ENCODE data around the gene RAET1E. TPM values are rescaled to one million over a fixed set of nuclear protein-coding genes. Genes with fewer than 3 reads are reported as not detected.

Gene RAET1E
- total RNA-seq, 1 experiment from 2014 or later = not detected

- Histone ChIP-seq H2BK120ac (ENCODE audit: low read depth, low read length, poor library complexity, severe bottlenecking) (no peak overlapping the region), H2BK20ac (ENCODE audit: low read depth, low read length, poor library complexity, severe bottlenecking) (no peak overlapping the region), H3K79me2 (ENCODE audit: insufficient read depth, low read length) (no peaks in the 10 kb centered on the region), H2AK5ac (ENCODE audit: insufficient read length, low read length) (no peak overlapping the region), H2BK5ac (ENCODE audit: insufficient read length, low read length) (no peak overlapping the region), H2AFZ (ENCODE audit: low read length) (no peak overlapping the region), H2BK12ac (ENCODE audit: insufficient read length, low read depth, low read length) (no peak overlapping the region), H4K8ac (replicated peaks; ENCODE audit: insufficient read length, low read depth, low read length) (no peak overlapping the region), H3K9me3 (ENCODE audit: control insufficient read depth, low read depth, low read length) (no peaks in the 10 kb centered on the region), H3K56ac (ENCODE audit: insufficient read length, low read depth, low read length) (no peak overlapping the region), H3K4me2 (ENCODE audit: insufficient read depth, insufficient read length, low read length) (no peak overlapping the region), H4K5ac (ENCODE audit: insufficient read length, low read depth, low read length) (no peak overlapping the region), H3K27me3 (ENCODE audit: insufficient read depth, low read length) (no peaks in the 10 kb centered on the region), H4K20me1 (ENCODE audit: control insufficient read depth, insufficient read depth, insufficient read length) (no peaks in the 10 kb centered on the region), H3K18ac (ENCODE audit: insufficient read length, low read depth, low read length) (no peak overlapping the region), H3K4ac (ENCODE audit: low read depth, low read length) (no peak overlapping the region), H3K79me1 (ENCODE audit: insufficient read depth, low read depth, low read length, poor library complexity, severe bottlenecking) (no peaks in the 10 kb centered on the region), H3T11ph (ENCODE audit: low read length) (no peak overlapping the region), H3K14ac (ENCODE audit: insufficient read depth, low read length) (no peak overlapping the region), H4K91ac (ENCODE audit: insufficient read length, low read depth, low read length) (no peak overlapping the region), H3K23ac (ENCODE audit: insufficient read length, low read depth, low read length) (no peak overlapping the region), H3K23me2 (ENCODE audit: insufficient read length, low read depth, low read length, poor library complexity, severe bottlenecking) (no peaks in the 10 kb centered on the region), H2BK15ac (ENCODE audit: low read depth, low read length) (no peak overlapping the region), H3K4me1 (ENCODE audit: insufficient read depth, low read length) (no peaks in the 10 kb centered on the region), H3K27ac (ENCODE audit: insufficient read length, low read depth, low read length) (no peak overlapping the region), H3K9ac (ENCODE audit: extremely low read depth, insufficient read length, low read length) (no peak overlapping the region)
- DNase-seq = peak; percentile 77
- peaks cover 50% of the 10 kb centered on the region for H3K27me3 Mint-ChIP-seq (ENCODE audit: low read depth)
- H3K36me3 Mint-ChIP-seq (ENCODE audit: insufficient read depth in 1 of 3, low read depth in 3 of 3) = no peaks in the 10 kb centered on the region
- no CpG with 5 or more reads among the region's 11 CpGs for WGBS (ENCODE audit: extremely low coverage, insufficient read length, low lambda C conversion rate)
- H3K4me3 Mint-ChIP-seq = no peak overlapping the region; a peak in 2 of 5 replicates
- no peak overlapping the region for H3K27ac Mint-ChIP-seq
- H3K4me1 Mint-ChIP-seq = peaks cover 2 to 6% of the 10 kb centered on the region in 2 experiments; a peak in 2 of 4 replicates
- peak; percentile 35; the same call in 2 of the 3 replicates for TF ChIP-seq CTCF (conservative IDR thresholded peaks at IDR 0.05)
- H3K9me3 Mint-ChIP-seq = no peaks in the 10 kb centered on the region
Measured at GRCh38 chr6:149884215-149884614, 13.7 kb downstream of the RAET1E start.
